Coronary artery (tissue), 2 donors: ENCODE measurements around the gene LINC00305.

ENCODE experiments used
- DNase-seq: peaks from one replicate; pipeline ENCODE4 v3.0.0-alpha.2; 2017; ENCODE audit warnings: low spot score
- H3K27ac ChIP-seq, 2 donors: fragments of 200-600 bp; sonication (generic); one replicate each; pipeline ENCODE4 v1.5.1; 2016 to 2019
- H3K4me3 ChIP-seq: fragments of 200-600 bp; sonication (generic); 2 replicates; pipeline ENCODE4 v1.5.1; 2016; ENCODE audit warnings: mild to moderate bottlenecking, moderate library complexity
- TF ChIP-seq, protein P1 (sequence below): fragments of 200-600 bp; sonication (generic); IDR thresholded peaks from one replicate; pipeline ENCODE4 v1.5.1; 2019; ENCODE audit warnings: antibody characterized with exemption

The LINC00305 gene

GRCh38 chr18:64142904-64143303 is 6.0 kb downstream of the LINC00305 start:
- no peak for DNase-seq
- no peak overlapping the region for H3K4me3 ChIP-seq
- TF ChIP-seq, protein P1, sequence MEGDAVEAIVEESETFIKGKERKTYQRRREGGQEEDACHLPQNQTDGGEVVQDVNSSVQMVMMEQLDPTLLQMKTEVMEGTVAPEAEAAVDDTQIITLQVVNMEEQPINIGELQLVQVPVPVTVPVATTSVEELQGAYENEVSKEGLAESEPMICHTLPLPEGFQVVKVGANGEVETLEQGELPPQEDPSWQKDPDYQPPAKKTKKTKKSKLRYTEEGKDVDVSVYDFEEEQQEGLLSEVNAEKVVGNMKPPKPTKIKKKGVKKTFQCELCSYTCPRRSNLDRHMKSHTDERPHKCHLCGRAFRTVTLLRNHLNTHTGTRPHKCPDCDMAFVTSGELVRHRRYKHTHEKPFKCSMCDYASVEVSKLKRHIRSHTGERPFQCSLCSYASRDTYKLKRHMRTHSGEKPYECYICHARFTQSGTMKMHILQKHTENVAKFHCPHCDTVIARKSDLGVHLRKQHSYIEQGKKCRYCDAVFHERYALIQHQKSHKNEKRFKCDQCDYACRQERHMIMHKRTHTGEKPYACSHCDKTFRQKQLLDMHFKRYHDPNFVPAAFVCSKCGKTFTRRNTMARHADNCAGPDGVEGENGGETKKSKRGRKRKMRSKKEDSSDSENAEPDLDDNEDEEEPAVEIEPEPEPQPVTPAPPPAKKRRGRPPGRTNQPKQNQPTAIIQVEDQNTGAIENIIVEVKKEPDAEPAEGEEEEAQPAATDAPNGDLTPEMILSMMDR, result no peak
- H3K27ac ChIP-seq, result no peak overlapping the region

DNA sequence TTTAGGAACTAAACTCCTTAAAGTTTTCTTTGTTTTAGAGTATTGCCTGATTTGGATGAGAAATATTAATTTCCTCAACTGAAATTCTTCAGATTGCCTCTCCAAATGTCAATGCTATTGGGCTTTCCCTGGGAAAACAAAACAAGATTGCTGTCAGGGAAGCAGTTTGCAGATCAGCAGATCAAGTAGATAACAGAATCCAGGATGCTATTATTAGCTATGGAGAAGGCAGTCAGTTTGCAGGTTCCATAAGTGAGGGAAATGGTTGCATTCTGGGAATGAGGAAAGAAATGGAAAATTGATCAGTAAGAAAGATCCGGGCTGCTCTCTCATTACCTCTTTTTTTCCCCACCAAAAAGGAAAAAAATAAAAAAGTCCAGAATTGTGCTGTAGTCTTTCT is 11.0 kb downstream of the LINC00305 start:
- TF ChIP-seq, protein P1, result no peak
- Histone ChIP-seq H3K27ac (no peak overlapping the region), H3K4me3 (no peak overlapping the region)
- no peak for DNase-seq

GRCh38 chr18:64134044-64134747 is 14.7 kb downstream of the LINC00305 start:
- DNase-seq, result no peak
- Histone ChIP-seq H3K27ac (no peak overlapping the region), H3K4me3 (no peak overlapping the region)
- TF ChIP-seq, protein P1, result no peak

- DNase-seq, result no peak
- TF ChIP-seq, protein P1, result no peak
Measured at GRCh38 chr18:64132871-64133270, 16.0 kb downstream of the LINC00305 start.

DNA sequence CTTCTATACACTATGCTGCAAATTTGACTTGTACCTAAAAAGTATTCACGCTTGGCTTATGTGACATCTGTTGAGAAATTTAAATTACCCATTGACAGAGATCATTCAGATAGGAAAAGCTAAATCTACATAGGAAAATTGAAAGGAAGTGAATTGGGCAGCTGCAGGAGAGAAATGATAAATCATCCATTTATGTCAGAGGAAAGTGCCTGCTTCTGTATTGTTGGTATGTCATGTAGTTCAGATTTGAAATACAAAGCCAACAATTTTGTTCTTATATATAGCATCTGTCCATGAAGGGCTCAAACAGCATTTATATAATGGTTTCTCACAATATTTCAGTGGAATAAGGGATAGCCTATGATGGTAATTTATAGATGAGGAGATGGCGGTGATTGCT is 17.6 kb downstream of the LINC00305 start:
- no peak overlapping the region for H3K27ac ChIP-seq
- H3K4me3 ChIP-seq, result no peak overlapping the region
- TF ChIP-seq, protein P1, result no peak
- DNase-seq, result no peak

More at GRCh38 chr18:64132871-64133270, 16.0 kb downstream of the LINC00305 start:
- Histone ChIP-seq H3K4me3 (no peak overlapping the region), H3K27ac (no peak overlapping the region)

GRCh38 chr18:64127172-64127571 is 21.7 kb downstream of the LINC00305 start:
- no peak overlapping the region for H3K4me3 ChIP-seq
- DNase-seq, result no peak
- TF ChIP-seq, protein P1, result no peak
- no peak overlapping the region for H3K27ac ChIP-seq

GRCh38 chr18:64119916-64120315 is 29.0 kb downstream of the LINC00305 start:
- H3K27ac ChIP-seq, result no peak overlapping the region
- TF ChIP-seq, protein P1, result no peak
- no peak for DNase-seq
- no peak overlapping the region for H3K4me3 ChIP-seq
